GM06990 (cell line): ENCODE measurements around the gene OTX1.

ENCODE experiments used
- DNase-seq: peaks from one replicate; pipeline ENCODE4 v3.0.0-alpha.2; 2011; ENCODE audit not compliant: insufficient read length; ENCODE audit errors: extremely low read depth
- H3K27me3 ChIP-seq: replicated peaks from 2 replicates; pipeline ENCODE4 v1.6.0; 2011; ENCODE audit warnings: low read length; ENCODE audit not compliant: control insufficient read depth, insufficient read depth
- H3K36me3 ChIP-seq: 2 replicates; pipeline ENCODE4 v1.5.1; 2011; ENCODE audit warnings: low read length; ENCODE audit not compliant: control insufficient read depth, insufficient read depth
- H3K4me3 ChIP-seq: replicated peaks from 2 replicates; pipeline ENCODE4 v1.5.1; 2011; ENCODE audit warnings: low read depth, mild to moderate bottlenecking, control low read depth, low read length
- TF ChIP-seq, protein P1 (sequence below): IDR thresholded peaks from 2 replicates; pipeline ENCODE4 v1.5.1; 2011; ENCODE audit warnings: low read length, control low read depth, mild to moderate bottlenecking, inconsistent platforms; ENCODE audit not compliant: insufficient read depth, poor library complexity, severe bottlenecking

The OTX1 gene

GRCh38 chr2:63058921-63059792, 8.5 kb downstream of the OTX1 start:
- no peaks in the 10 kb centered on the region for H3K36me3 ChIP-seq
- TF ChIP-seq, protein P1, sequence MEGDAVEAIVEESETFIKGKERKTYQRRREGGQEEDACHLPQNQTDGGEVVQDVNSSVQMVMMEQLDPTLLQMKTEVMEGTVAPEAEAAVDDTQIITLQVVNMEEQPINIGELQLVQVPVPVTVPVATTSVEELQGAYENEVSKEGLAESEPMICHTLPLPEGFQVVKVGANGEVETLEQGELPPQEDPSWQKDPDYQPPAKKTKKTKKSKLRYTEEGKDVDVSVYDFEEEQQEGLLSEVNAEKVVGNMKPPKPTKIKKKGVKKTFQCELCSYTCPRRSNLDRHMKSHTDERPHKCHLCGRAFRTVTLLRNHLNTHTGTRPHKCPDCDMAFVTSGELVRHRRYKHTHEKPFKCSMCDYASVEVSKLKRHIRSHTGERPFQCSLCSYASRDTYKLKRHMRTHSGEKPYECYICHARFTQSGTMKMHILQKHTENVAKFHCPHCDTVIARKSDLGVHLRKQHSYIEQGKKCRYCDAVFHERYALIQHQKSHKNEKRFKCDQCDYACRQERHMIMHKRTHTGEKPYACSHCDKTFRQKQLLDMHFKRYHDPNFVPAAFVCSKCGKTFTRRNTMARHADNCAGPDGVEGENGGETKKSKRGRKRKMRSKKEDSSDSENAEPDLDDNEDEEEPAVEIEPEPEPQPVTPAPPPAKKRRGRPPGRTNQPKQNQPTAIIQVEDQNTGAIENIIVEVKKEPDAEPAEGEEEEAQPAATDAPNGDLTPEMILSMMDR: no peak
- H3K27me3 ChIP-seq: peaks cover 2% of the 10 kb centered on the region; the same call in 1 of the 2 replicates
- peak; percentile 18 for DNase-seq
- H3K4me3 ChIP-seq: no peak overlapping the region

GRCh38 chr2:63059793-63060471, 9.3 kb downstream of the OTX1 start:
- peak overlapping the region; percentile 41 for H3K4me3 ChIP-seq
- no peaks in the 10 kb centered on the region for H3K36me3 ChIP-seq
- DNase-seq: no peak
- H3K27me3 ChIP-seq: peaks cover 2% of the 10 kb centered on the region; the same call in 1 of the 2 replicates
- TF ChIP-seq, protein P1: no peak

DNA sequence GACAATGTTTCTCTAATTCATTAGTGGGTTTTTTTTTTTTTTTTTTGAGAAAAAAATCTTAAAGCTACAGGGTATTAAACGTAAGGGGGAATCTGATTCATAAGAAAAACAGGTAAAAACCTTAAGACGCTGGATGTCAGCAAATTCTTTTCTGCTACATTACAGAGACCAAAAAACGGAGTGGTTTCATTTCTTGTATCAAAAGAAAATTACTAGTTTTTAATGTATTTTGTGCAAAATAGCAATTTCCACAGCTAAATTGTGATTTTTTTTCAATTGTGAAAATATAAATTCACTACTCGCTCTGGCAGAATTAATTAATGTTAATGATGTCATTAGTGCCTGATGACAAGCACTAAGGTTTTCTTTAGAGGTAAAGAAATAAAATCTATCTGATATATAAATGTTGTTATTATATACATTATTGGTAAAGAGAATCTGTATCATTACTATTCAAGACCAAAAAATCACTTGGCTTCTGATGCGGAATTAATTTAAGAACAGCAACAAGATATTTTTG, 9.9 kb downstream of the OTX1 start:
- peak overlapping the region; percentile 19; the same call in 1 of the 2 replicates for H3K4me3 ChIP-seq
- TF ChIP-seq, protein P1: no peak
- no peaks in the 10 kb centered on the region for H3K36me3 ChIP-seq
- DNase-seq: no peak
- peaks cover 2% of the 10 kb centered on the region; the same call in 1 of the 2 replicates for H3K27me3 ChIP-seq

DNA sequence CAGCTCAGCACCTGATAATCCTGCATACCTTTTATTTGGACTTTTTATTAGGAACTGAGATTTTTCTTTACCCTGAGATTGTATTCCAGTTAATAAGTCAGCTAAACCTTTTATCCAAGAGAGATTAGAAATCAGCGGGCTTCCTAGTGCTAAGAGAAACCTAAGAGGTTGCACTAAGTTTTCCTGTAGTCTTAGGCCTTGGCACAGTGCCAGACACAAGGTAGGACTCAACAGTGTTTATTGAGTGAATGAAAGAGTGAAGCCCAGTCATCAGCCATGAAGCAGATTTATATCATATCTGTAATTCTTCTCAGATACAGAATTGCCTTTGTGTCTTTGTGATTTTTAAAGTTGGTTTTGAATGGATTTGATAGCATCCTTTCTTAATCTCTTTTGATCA, 13.6 kb downstream of the OTX1 start:
- no peak for DNase-seq
- Histone ChIP-seq H3K4me3 (no peak overlapping the region), H3K27me3 (no peaks in the 10 kb centered on the region; the same call in 1 of the 2 replicates), H3K36me3 (no peaks in the 10 kb centered on the region)
- TF ChIP-seq, protein P1: no peak

DNA sequence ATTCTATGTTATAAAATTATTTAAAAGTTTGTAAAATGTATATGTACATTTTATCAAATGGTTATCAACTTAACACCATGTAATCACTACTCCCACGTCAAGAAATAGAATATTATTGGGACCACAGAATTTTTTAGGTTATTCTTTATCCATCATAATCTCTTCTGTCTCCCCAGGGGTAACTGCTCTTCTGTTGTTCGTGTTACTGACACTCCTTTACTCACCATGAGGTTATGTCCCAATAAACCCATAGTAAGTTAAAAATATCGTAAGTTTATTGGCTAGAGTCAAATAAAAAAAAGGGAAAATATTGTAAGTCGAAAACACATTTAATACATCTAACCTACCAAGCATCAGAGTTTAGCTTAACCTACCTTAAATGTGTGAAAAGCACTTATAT, 14.0 kb downstream of the OTX1 start:
- H3K4me3 ChIP-seq: no peak overlapping the region
- no peaks in the 10 kb centered on the region for H3K27me3 ChIP-seq
- DNase-seq: no peak
- TF ChIP-seq, protein P1: no peak
- no peaks in the 10 kb centered on the region for H3K36me3 ChIP-seq
